ENCODE measurements around the gene NEURL4. TPM values are rescaled to one million over a fixed set of nuclear protein-coding genes. Genes with fewer than 3 reads are reported as not detected.

The NEURL4 gene
- total and polyA plus RNA-seq, 8 donors: 6.9 to 84.0 (median 24.8) TPM

GRCh38 chr17:7348478-7349242 lies 19.5 kb upstream of the NEURL4 start:
- H3K9me3 ChIP-seq: no peaks in the 10 kb centered on the region
- H3K4me1 ChIP-seq: peaks cover 29 to 53% (median 44%) of the 10 kb centered on the region in 4 donors
- no peak for TF ChIP-seq POLR2A (IDR thresholded peaks at IDR 0.05)
- H3K4me3 ChIP-seq: no peak overlapping the region
- 61 to 72% (median 65%) methylated on average over 18 to 19 of the region's 19 CpGs for WGBS, 5 donors
- peak in 1 of 2 donors; percentile 38 for DNase-seq
- H3K27ac ChIP-seq: peak overlapping the region in 1 of 5 donors; percentile 99
- intact Hi-C loops (cut with DNase I; ENCODE audit: low total_unique reads): loop anchor here (10.0 kb wide), 1 partner anchor 74 kb away; no protein-coding TSS in a partner anchor
- H3K36me3 ChIP-seq: peaks cover 0 to 20% (median 0%) of the 10 kb centered on the region in 4 donors
- H3K27me3 ChIP-seq: peaks cover 0 to 2% (median 0%) of the 10 kb centered on the region in 3 donors

DNA sequence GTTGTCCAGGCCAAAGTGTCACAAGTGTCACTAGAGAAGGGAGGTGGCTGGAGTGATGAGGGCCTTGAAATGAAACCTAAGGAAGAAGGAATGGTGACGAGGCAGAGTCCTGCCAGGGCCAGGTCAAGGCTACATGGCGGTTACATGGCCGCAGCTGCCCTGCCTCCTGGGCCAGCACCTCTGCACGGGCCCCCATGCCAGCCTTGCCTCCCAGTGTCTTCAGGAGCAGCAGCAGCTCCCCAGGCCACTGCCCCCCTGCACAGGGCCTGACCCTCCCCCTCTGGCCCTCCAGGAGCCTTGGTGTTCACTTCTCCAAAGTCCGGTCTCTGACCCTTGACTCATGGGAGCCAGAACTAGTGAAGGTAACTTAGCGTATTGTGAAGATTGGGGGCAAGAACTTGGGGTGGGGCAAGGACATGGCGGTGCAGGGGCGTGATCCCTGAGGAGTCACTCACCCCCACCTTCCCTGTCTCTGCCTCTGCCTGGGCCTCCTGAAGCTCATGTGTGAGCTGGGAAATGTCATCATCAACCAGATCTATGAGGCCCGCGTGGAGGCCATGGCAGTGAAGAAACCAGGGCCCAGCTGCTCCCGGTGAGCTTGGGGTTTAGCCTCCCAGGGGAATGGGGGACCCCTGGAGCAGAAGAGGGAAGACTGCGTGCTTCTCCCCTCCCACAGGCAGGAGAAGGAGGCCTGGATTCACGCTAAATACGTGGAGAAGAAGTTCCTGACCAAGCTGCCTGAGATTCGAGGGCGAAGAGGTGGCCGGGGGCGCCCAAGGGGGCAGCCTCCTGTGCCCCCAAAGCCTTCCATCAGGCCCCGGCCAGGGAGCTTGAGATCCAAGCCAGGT lies 18.7 kb upstream of the NEURL4 start:
- no peak overlapping the region for H3K4me3 ChIP-seq
- no peak for TF ChIP-seq EP300 (IDR thresholded peaks at IDR 0.05)
- no peak for TF ChIP-seq POLR2AphosphoS5 (IDR thresholded peaks at IDR 0.05)
- no peak for TF ChIP-seq CTCF (IDR thresholded peaks at IDR 0.05)
- no peak for TF ChIP-seq POLR2A (IDR thresholded peaks at IDR 0.05)
- no peaks in the 10 kb centered on the region for H3K9me3 ChIP-seq
- peaks cover 0 to 21% (median 0%) of the 10 kb centered on the region in 4 donors for H3K36me3 ChIP-seq
- intact Hi-C loops (cut with DNase I; ENCODE audit: low total_unique reads): loop anchor here (10.0 kb wide), 1 partner anchor 73 kb away; no protein-coding TSS in a partner anchor
- H3K27me3 ChIP-seq: peaks cover 0 to 10% (median 6%) of the 10 kb centered on the region in 3 donors
- H3K27ac ChIP-seq: no peak overlapping the region
- WGBS, 5 donors: 58 to 64% (median 61%) methylated on average over 19 of the region's 19 CpGs
- H3K4me1 ChIP-seq: peaks cover 21 to 45% (median 36%) of the 10 kb centered on the region in 4 donors
- no peak for DNase-seq

GRCh38 chr17:7346761-7347614 lies 17.9 kb upstream of the NEURL4 start:
- 63 to 80% (median 66%) methylated on average over 13 to 18 of the region's 18 CpGs for WGBS, 5 donors
- H3K27ac ChIP-seq: no peak overlapping the region
- intact Hi-C loops (cut with DNase I; ENCODE audit: low total_unique reads): loop anchor here (10.0 kb wide), 1 partner anchor 72 kb away; no protein-coding TSS in a partner anchor
- H3K4me3 ChIP-seq: no peak overlapping the region
- no peaks in the 10 kb centered on the region for H3K9me3 ChIP-seq
- no peak for TF ChIP-seq POLR2AphosphoS5 (IDR thresholded peaks at IDR 0.05)
- no peak for TF ChIP-seq POLR2A (IDR thresholded peaks at IDR 0.05)
- no peak for TF ChIP-seq EP300 (IDR thresholded peaks at IDR 0.05)
- TF ChIP-seq CTCF (IDR thresholded peaks at IDR 0.05): no peak
- H3K36me3 ChIP-seq: peaks cover 0 to 26% (median 0%) of the 10 kb centered on the region in 4 donors
- DNase-seq: no peak
- peaks cover 17 to 38% (median 28%) of the 10 kb centered on the region in 4 donors for H3K4me1 ChIP-seq
- peaks cover 0 to 17% (median 6%) of the 10 kb centered on the region in 3 donors for H3K27me3 ChIP-seq

DNA sequence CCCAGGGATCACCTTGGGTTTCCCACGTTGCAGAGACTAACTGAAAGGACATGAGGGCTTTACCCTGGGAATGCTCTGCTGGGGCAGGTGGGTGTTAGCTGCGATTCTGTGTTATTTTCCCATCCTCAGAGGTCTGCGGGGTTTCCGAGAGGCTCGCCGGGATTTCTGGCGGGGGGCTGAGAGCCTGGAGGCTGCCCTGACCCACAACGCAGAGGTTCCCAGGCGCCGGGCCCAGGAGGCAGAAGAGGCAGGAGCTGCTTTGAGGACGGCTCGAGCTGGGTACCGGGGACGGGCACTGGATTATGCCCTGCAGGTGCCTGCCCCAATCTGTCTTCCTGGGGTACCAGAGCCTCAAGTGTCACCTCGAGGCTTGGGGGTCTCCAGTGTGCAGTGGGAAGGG lies 14.1 kb upstream of the NEURL4 start:
- TF ChIP-seq POLR2AphosphoS5 (IDR thresholded peaks at IDR 0.05) (no peak), POLR2A (IDR thresholded peaks at IDR 0.05) (no peak), EP300 (IDR thresholded peaks at IDR 0.05) (no peak), CTCF (IDR thresholded peaks at IDR 0.05) (no peak)
- no peak overlapping the region for H3K27ac ChIP-seq
- WGBS, 5 donors: 74 to 76% (median 75%) methylated on average over 15 of the region's 15 CpGs
- DNase-seq: no peak
- peaks cover 0 to 28% (median 0%) of the 10 kb centered on the region in 4 donors for H3K36me3 ChIP-seq
- intact Hi-C loops (cut with DNase I; ENCODE audit: low total_unique reads): loop anchor here (10.0 kb wide), 1 partner anchor 68 kb away; no protein-coding TSS in a partner anchor
- H3K27me3 ChIP-seq: peaks cover 0 to 30% (median 20%) of the 10 kb centered on the region in 3 donors
- H3K4me3 ChIP-seq: no peak overlapping the region
- H3K9me3 ChIP-seq: no peaks in the 10 kb centered on the region
- peaks cover 0 to 6% (median 1%) of the 10 kb centered on the region in 4 donors for H3K4me1 ChIP-seq

All from stomach (tissue), 9 donors.